ENCODE results near the gene SORCS1.

DNA sequence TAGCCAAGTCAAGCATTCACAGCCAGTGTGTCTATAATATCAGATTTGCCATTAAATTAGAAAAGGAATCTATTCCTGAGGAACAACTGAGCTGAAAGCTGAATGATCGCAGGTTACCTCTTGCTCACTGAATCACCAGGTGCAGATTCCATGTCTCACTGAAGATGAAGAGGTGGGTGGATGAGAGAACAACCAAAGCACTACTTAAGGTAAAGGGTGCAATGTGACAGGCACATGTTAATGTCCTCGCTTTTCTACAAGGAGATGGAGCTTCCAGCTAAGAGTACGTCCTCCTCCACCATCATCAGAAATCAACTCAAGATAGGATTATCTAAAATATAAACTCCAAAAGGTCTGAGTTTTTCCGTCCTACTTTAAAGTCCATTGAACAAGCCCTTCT is 4.6 kb downstream of the SORCS1 start:
- TF ChIP-seq CTCF (optimal IDR thresholded peaks at IDR 0.05 in 1 of 3, IDR thresholded peaks at IDR 0.05 in 1 of 3, conservative IDR thresholded peaks at IDR 0.05 in 1 of 3; ENCODE audit: extremely low read depth in 1 of 3, insufficient read depth in 2 of 3, low read length in 3 of 3): no peak
- no peak for TF ChIP-seq EZH2 (IDR thresholded peaks at IDR 0.05; ENCODE audit: low read length)

Data from keratinocyte (primary cell).